A673 (cell line): Measurements from ENCODE around the gene SH3GL2. TPM values are rescaled to one million over a fixed set of nuclear protein-coding genes. Genes with fewer than 3 reads are reported as not detected.

Source experiments
- BruUV-seq: library from RNA; stranded (reverse); fragments of 400-500 nt; replicated peaks from 2 replicates; lab custom pipeline; 2021; lab: Mats Ljungman, UMichigan
- CTCF ChIA-PET: fragments of 300-600 bp; sonication (Branson Sonifier 250); formaldehyde crosslinking; loops from one replicate; lab custom pipeline; 2022; ENCODE audit warnings: antibody characterized with exemption; lab: Charles Lee
- POLR2A ChIA-PET: fragments of 300-600 bp; sonication (Branson Sonifier 250); formaldehyde crosslinking; loops from one replicate; lab custom pipeline; 2022; ENCODE audit warnings: antibody characterized with exemption; ENCODE audit not compliant: low non-redundant PET; lab: Charles Lee
- DNase-seq: peaks from one replicate; pipeline ENCODE4 v3.0.0-alpha.2; 2015; ENCODE audit warnings: low spot score
- H3K27ac ChIP-seq: fragments of 200-600 bp; sonication (generic); 2 replicates; pipeline ENCODE4 v1.5.1; 2016; ENCODE audit warnings: mixed run types, low read depth, mild to moderate bottlenecking, mixed read lengths, antibody characterized with exemption, low read length; ENCODE audit not compliant: poor library complexity, severe bottlenecking
- H3K27me3 ChIP-seq: fragments of 200-600 bp; sonication (generic); replicated peaks from 2 replicates; pipeline ENCODE4 v1.6.1; 2017; ENCODE audit warnings: mixed run types, low read depth, mild to moderate bottlenecking, mixed read lengths, antibody characterized with exemption, low read length; ENCODE audit not compliant: insufficient read depth, poor library complexity
- H3K36me3 ChIP-seq: fragments of 200-600 bp; sonication (generic); 2 replicates; pipeline ENCODE4 v1.6.1; 2016; ENCODE audit warnings: mixed run types, mild to moderate bottlenecking, mixed read lengths, antibody characterized with exemption, low read length; ENCODE audit not compliant: insufficient read depth, poor library complexity, severe bottlenecking
- H3K4me1 ChIP-seq: fragments of 200-600 bp; sonication (generic); 2 replicates; pipeline ENCODE4 v1.6.1; 2017; ENCODE audit warnings: mixed run types, mild to moderate bottlenecking, mixed read lengths, antibody characterized with exemption, low read length; ENCODE audit not compliant: insufficient read depth, poor library complexity, severe bottlenecking
- H3K4me3 ChIP-seq: fragments of 200-600 bp; sonication (generic); 2 replicates; pipeline ENCODE4 v1.5.1; 2016; ENCODE audit warnings: low read depth, mixed run types, mild to moderate bottlenecking, mixed read lengths, low read length; ENCODE audit not compliant: poor library complexity, severe bottlenecking
- H3K9me3 ChIP-seq: fragments of 200-600 bp; sonication (generic); 2 replicates; pipeline ENCODE4 v1.6.1; 2016; ENCODE audit warnings: mixed run types, low read depth, mild to moderate bottlenecking, mixed read lengths, antibody characterized with exemption, low read length; ENCODE audit not compliant: poor library complexity, severe bottlenecking
- CTCF ChIP-seq: fragments of 300-800, 200-600 bp; sonication (generic); conservative IDR thresholded peaks from 2 replicates; pipeline ENCODE4 v1.5.1; 2017; ENCODE audit warnings: low read depth, mild to moderate bottlenecking, antibody characterized with exemption, low read length, moderate library complexity, mixed read lengths
- EZH2 ChIP-seq: fragments of 200-600 bp; sonication (generic); IDR thresholded peaks from 2 replicates; pipeline ENCODE4 v1.6.1; 2017; ENCODE audit warnings: borderline replicate concordance, low read depth, mild to moderate bottlenecking, mixed read lengths, antibody characterized with exemption, low read length; ENCODE audit not compliant: poor library complexity, severe bottlenecking
- intact Hi-C: fragments of 100-400 bp; cut with micrococcal nuclease; formaldehyde crosslinking; loops from one replicate; pipeline ENCODE4 v1.10.0; 2022; ENCODE audit not compliant: unreplicated experiment
- total RNA-seq: library from RNA; stranded (reverse); gene quantifications from 2 replicates; pipeline ENCODE4 v1.2.3, GENCODE V29; 2021

The SH3GL2 gene
- total RNA-seq, 1 experiment from 2014 or later = not detected

GRCh38 chr9:17772223-17772622 lies 193.4 kb downstream of the SH3GL2 start:
- no peaks in the 10 kb centered on the region for H3K36me3 ChIP-seq
- intact Hi-C loops = no loop called here
- H3K4me3 ChIP-seq = no peak overlapping the region
- BruUV-seq = no TSS peak
- H3K9me3 ChIP-seq = no peaks in the 10 kb centered on the region
- ChIA-PET CTCF (no interaction called here), POLR2A (no interaction called here)
- no peak for TF ChIP-seq CTCF
- TF ChIP-seq EZH2 = no peak
- H3K27ac ChIP-seq = no peak overlapping the region
- no peaks in the 10 kb centered on the region for H3K4me1 ChIP-seq
- H3K27me3 ChIP-seq = no peaks in the 10 kb centered on the region
- no peak for DNase-seq

- intact Hi-C loops = no loop called here
- DNase-seq = no peak
- H3K4me1 ChIP-seq = no peaks in the 10 kb centered on the region
- no peaks in the 10 kb centered on the region for H3K36me3 ChIP-seq
- POLR2A ChIA-PET = no interaction called here
- BruUV-seq = no TSS peak
- TF ChIP-seq CTCF = no peak
- no peak for TF ChIP-seq EZH2
- no peak overlapping the region for H3K27ac ChIP-seq
- H3K27me3 ChIP-seq = no peaks in the 10 kb centered on the region
- no peak overlapping the region for H3K4me3 ChIP-seq
- no peaks in the 10 kb centered on the region for H3K9me3 ChIP-seq
- CTCF ChIA-PET = no interaction called here
Measured at GRCh38 chr9:17775656-17776055, 196.8 kb downstream of the SH3GL2 start.

- no TSS peak for BruUV-seq
- no peaks in the 10 kb centered on the region for H3K9me3 ChIP-seq
- no peak overlapping the region for H3K4me3 ChIP-seq
- intact Hi-C loops = no loop called here
- DNase-seq = no peak
- H3K4me1 ChIP-seq = no peaks in the 10 kb centered on the region
- ChIA-PET POLR2A (no interaction called here), CTCF (no interaction called here)
- no peaks in the 10 kb centered on the region for H3K27me3 ChIP-seq
- no peak overlapping the region for H3K27ac ChIP-seq
- TF ChIP-seq EZH2 (no peak), CTCF (no peak)
- no peaks in the 10 kb centered on the region for H3K36me3 ChIP-seq
Measured at GRCh38 chr9:17776735-17777134, 197.9 kb downstream of the SH3GL2 start.
